ENCODE measurements around the gene MESD.

DNA sequence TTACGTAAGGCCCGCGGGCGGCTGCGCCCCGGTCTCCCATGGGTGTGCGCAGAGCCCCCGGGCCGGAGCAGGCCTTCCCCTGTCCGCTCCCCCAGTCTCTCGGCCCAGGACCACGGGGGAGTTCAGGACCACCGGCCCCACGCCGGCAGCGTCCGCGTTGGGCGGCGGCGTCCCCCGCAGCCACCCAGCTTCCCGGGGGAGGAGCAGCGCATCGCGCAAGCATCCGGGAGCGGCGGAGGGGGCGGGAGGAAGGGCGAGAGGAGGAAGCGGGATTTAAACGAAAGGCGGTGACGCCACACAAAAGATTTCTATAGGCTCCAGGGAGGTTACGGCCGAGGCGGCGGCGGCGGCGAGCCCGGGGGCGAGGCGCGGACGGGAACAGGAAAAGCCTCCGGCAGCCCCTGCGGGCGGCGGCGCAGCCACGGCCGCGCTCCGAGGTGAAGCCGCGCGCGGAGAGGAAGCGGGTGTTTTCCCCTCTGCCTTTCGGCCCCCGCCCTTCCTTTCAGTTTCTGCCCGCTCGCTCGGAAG, 11.1 kb upstream of the MESD start, which contains the start of gene TLNRD1:
- TF ChIP-seq, protein P1, sequence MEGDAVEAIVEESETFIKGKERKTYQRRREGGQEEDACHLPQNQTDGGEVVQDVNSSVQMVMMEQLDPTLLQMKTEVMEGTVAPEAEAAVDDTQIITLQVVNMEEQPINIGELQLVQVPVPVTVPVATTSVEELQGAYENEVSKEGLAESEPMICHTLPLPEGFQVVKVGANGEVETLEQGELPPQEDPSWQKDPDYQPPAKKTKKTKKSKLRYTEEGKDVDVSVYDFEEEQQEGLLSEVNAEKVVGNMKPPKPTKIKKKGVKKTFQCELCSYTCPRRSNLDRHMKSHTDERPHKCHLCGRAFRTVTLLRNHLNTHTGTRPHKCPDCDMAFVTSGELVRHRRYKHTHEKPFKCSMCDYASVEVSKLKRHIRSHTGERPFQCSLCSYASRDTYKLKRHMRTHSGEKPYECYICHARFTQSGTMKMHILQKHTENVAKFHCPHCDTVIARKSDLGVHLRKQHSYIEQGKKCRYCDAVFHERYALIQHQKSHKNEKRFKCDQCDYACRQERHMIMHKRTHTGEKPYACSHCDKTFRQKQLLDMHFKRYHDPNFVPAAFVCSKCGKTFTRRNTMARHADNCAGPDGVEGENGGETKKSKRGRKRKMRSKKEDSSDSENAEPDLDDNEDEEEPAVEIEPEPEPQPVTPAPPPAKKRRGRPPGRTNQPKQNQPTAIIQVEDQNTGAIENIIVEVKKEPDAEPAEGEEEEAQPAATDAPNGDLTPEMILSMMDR (conservative IDR thresholded peaks at IDR 0.05; ENCODE audit: low read depth, low read length), result no peak
- TF ChIP-seq POLR2A (IDR thresholded peaks at IDR 0.05; ENCODE audit: low read depth, low read length) (peak; percentile 91), BHLHE40 (IDR thresholded peaks at IDR 0.05; ENCODE audit: low read depth, low read length) (no peak), CHD1 (IDR thresholded peaks at IDR 0.05; ENCODE audit: low read depth, low read length) (no peak), RAD21 (IDR thresholded peaks at IDR 0.05; ENCODE audit: low read length) (no peak)
- TF ChIP-seq, protein P2, sequence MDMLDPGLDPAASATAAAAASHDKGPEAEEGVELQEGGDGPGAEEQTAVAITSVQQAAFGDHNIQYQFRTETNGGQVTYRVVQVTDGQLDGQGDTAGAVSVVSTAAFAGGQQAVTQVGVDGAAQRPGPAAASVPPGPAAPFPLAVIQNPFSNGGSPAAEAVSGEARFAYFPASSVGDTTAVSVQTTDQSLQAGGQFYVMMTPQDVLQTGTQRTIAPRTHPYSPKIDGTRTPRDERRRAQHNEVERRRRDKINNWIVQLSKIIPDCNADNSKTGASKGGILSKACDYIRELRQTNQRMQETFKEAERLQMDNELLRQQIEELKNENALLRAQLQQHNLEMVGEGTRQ (IDR thresholded peaks at IDR 0.05; ENCODE audit: low read depth, low read length), result no peak

Measured in IMR-90 (cell line).